ENCODE measurements around the gene KHDC4.

Gene KHDC4

GRCh38 chr1:155968670-155969069, 34.5 kb upstream of the KHDC4 start:
- no peak for DNase-seq

DNA sequence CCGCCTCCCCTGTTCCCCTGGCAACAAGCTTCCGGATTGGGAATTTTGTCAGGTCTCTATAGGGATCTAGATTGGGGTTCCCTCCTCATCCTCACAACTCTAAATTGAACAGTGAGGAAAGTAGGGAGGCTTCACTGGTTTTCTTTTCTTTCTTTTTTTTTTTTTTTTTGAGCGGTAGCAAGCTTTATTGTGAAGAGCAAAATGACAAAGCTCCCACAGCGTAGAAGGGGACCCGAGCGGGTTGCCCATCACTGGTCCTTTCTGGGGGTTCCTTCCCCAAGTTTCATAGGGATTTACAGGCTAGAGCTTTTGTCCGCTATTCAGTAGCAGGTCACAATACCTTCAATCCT, 33.8 kb upstream of the KHDC4 start:
- DNase-seq, result no peak

DNA sequence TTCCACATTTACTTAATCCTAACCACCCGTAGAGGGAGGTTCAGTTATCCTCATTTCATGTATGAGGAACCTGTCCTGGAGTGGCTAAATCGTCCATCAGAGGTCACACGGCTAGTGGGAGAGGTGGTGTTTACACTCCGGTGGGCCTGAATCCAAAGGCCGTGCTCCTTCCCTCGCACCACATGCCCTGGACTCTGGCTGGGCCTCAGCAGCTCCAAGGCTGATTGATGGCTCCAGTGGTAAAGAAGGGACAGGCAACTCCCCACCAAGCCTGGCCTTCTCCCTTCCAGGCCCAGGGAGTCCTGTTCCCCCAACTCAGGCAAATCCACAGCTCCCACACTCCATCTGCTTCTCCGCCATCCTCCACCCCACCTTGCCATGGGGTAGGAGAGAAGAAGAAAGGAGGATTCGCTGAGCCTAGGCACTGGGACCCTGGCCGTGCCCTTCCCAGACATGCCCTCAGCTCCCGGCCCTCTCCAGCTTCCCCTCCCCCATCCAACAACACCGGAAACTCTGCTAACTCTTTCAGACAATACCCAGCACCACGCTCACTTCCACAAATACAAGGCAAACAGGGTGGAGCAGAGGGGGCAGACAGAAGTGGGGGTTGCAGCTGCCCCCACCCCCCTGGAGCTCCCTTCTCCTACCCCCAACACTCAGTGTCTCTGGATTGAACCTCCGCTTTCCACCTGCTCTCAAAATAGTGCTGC, 33.3 kb upstream of the KHDC4 start:
- no peak for DNase-seq

DNA sequence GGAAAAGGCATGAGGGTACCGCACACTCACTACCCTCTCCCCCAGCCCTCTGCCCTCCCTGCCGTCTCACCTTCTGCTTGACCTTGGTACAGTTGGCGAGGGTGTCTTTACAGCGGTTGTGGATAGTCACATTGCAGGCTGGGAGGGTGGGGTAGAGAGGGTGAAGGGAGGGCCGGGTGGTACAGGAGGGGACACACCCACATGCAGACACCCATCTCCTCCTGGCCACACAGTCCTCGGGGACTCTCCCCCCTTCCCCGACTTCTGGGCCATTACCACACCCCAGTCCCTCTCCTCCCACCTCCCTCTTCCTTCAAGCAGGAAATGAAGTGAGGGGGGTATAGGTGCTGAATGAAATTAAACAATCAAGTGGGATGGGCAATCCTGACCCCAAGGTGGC, 32.5 kb upstream of the KHDC4 start:
- DNase-seq, result no peak

DNA sequence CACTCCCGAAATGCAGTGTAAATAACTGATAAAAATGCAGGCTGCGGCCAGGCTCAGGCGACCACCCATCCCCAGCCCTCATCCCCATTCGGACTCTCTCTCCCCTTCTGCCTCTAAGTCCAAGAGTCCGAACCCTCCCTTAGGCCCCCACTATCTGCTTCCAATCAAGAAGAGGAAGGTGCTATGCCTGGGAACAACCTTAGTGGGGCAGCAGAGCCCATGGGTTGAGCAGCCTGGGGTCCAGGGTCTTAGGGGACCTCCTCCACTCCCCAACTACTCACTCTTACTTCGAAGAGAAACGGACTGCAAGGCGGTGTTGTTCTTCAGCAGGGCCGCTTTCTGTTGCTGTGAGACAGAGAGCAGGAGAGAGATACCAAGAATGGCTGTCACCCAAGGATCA, 31.9 kb upstream of the KHDC4 start:
- DNase-seq, result no peak

DNA sequence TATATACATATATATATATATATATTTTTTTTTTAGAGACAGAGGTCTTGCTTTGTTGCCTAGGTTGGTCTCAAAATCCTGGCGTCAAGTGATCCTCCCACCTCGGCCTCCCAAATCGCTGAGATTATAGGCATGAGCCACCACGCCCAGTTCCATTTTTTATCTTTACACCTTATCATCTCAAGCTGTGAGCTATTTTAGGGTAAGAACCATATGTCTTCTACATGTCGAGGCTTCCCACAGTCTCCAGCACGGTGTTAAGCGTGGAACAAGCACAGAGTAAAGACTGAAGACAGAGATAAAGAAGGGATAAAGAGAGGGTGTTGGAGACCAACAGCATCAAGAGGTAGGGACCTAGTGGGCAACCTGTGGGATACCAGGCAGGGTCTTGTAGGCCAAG, 30.0 kb upstream of the KHDC4 start:
- DNase-seq, result no peak

GRCh38 chr1:155962599-155963211, 28.5 kb upstream of the KHDC4 start:
- DNase-seq, result no peak

DNA sequence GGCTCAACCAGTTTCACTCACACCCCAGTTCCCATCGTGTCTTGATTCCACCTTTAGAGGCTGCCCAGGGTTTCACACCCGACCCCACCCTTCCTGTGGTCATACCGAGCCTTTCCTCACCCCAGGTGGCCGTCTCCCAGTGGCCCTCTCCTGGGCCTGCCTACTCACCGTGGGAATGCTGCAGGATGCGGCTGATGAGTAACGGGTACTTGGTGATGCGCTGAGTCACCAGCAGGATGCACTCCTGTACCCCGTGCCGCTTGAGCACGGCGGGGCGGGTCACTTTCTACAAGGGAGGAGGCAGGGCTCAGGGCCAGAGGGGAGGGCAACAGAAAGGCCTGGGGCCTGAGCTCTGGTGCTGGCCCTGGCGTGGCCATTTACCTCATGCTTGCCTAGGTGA, 27.7 kb upstream of the KHDC4 start:
- no peak for DNase-seq

DNA sequence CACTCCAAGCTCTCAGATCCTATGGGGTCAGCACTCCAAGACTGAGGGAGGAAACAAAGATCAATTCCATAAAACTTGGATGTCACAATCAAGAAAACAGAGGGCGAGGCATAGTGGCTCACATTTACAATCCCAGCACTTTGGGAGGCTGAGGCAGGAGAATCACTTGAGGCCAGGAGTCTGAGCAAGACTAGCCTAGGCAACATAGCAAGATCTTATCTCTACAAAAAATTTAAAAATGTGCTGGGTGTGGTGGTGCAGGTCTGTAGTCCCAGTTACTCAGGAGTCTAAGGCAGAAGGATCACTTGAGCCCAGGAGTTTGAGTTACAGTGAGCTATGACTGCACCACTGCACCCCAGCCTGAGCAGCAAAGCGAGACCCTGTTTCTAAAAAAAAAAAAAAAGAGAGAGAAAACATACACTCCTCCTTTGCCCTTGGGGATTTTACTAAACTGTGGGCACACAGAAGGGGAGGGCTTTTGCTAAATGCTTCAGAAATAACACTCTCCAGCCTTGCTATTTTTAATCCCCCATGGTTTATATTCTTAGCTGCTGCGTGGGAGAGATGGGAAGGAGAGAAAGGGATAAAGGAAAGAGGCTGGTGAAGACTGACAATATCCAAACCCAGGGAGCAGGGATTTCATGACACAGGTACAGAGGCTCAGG, 26.0 kb upstream of the KHDC4 start:
- no peak for DNase-seq

GRCh38 chr1:155957411-155957915, 23.2 kb upstream of the KHDC4 start:
- no peak for DNase-seq

DNA sequence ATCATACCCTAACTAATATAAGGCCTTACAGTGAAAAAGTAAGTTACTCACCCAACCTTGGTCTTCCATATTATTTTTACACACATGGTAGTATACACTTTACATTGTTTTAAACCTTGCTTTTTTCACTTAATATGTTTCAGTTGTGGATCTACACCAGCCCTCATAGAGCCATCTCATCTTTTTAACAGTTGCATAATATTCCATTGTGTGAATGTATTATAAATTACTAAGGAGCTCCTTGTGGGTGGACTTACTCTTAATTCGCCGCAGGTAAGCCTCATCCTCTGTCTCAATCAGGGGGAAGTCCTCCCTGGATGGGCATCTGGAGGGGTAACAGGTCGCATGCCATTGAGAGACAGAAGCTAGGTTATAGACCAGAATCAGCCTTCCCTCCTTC, 20.4 kb upstream of the KHDC4 start:
- DNase-seq, result no peak

DNA sequence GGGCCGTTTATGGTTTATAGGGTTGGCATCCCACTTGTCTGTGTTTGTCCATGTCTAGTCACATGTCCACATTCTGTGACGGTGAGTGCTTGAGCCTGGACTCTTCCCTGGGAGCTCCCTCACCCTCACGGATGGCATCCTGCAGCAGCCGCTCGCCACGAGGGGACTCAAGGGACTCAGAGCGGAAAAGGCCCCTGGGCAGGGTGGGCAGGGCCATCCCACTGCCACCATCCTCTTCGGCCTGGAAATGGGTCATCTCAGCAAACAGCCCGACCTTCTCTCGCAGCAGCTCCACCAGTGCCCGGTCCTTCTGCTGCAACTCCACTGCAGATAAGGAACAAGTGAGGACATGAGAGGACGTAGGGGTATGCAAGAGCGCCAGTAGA, 18.3 kb upstream of the KHDC4 start:
- no peak for DNase-seq

DNA sequence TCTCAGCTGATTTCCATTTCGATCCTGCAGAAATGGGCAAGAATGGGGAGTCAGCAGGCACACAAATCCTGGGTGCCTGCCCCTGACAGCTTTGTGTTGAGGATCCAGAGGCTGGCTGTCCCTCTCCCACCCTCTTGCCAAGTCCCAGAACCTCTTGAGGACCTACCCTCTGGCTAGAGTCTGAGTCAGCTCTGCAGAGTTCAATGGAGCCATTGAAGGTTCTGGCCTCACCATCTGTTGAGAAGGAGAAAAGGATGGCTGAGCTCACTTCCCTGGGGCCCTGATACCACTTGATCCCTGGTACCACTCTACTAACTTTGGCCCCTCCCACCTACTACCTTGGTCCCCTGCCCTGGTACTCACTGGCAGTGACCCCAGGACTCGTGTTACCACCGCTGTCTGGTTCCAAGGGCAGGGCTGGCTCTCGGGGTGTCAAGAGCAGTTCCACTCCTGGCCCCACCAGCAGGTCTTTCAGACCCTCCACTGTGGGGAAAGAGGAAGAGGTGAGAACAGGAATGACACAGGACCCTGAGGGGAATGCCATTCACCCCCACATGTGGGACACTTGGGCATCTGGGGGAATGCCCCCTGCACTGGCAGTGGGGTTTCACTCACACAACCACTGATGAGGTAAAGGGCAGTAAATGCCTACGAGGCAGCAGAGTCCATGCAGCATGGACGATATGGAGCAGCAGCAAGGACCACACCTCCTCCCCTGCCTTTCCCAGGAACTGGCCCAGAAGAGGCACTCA, 17.7 kb upstream of the KHDC4 start:
- no peak for DNase-seq

GRCh38 chr1:155950829-155951228, 16.6 kb upstream of the KHDC4 start:
- no peak for DNase-seq

- DNase-seq, result no peak
Measured at GRCh38 chr1:155947741-155948140, 13.5 kb upstream of the KHDC4 start.

DNA sequence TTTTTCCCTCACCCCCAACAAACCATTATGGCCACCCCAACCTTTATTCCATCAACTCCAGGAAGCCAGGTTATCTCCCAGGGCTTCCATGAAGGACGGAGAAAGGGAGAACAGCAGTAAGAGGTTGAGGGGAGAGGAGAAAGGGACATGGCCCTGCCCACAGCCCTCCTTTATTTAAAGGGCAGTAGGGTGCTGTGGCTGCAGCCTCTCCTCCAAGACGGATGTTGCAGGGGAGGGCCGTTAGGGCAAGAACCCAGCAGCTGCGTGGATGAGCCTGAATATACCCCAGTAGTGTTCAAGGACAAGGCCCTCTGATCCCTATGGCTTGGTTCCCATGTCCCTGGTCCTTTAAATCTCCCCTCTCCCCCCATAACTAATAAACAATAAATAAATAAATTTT, 13.1 kb upstream of the KHDC4 start:
- no peak for DNase-seq

DNA sequence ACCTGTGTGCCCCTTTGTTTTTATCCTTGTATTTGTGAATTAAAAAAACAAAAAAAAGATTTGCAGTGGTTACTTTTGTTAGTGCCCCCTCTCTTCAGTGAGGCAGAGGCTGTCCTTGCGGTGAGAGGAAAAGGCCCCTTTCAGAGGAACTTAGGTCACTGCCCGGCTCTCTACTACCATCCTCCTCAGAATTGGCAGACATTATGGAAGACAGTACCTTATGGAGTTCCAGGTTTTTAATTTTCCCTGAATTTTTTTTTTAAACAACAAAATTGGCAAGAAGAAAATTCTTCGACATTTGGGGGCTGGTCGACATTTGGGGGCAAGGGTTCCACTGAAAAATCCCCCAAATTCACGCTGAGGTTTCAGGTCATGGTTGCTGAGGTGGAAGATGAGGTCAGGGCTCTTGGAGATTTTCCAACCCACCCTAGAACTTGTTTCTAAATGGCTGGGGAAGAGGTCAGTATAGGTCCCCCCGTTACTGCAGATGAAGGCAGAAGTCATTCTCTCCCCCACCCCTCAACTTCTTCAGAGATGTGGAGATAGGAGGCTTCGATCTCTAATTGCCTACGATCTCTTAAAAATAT, 12.5 kb upstream of the KHDC4 start:
- DNase-seq, result no peak

- DNase-seq, result no peak
Measured at GRCh38 chr1:155944444-155944799, 10.2 kb upstream of the KHDC4 start.

DNA sequence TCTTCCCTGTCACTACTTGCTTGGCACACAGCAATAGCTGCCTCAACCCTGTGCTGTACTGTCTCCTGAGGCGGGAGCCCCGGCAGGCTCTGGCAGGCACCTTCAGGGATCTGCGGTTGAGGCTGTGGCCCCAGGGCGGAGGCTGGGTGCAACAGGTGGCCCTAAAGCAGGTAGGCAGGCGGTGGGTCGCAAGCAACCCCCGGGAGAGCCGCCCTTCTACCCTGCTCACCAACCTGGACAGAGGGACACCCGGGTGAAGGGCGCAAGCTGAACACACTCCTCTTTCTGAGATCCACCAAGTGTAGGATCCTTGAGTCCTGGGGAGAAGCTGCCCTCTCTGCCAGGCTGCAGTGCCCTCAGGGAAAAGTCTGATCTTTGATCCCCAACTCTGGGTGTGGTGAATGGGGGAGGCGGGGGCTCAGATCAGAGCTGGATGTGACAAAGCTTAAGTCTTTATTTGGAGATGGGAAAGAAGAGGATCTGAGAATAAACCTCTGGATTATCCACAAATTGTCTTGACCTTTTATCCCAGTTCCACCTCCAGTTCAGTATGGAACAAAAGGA, 8.4 kb upstream of the KHDC4 start:
- no peak for DNase-seq

DNA sequence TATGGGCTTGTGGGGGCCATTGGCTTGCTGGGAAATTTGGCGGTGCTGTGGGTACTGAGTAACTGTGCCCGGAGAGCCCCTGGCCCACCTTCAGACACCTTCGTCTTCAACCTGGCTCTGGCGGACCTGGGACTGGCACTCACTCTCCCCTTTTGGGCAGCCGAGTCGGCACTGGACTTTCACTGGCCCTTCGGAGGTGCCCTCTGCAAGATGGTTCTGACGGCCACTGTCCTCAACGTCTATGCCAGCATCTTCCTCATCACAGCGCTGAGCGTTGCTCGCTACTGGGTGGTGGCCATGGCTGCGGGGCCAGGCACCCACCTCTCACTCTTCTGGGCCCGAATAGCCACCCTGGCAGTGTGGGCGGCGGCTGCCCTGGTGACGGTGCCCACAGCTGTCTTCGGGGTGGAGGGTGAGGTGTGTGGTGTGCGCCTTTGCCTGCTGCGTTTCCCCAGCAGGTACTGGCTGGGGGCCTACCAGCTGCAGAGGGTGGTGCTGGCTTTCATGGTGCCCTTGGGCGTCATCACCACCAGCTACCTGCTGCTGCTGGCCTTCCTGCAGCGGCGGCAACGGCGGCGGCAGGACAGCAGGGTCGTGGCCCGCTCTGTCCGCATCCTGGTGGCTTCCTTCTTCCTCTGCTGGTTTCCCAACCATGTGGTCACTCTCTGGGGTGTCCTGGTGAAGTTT, 7.8 kb upstream of the KHDC4 start:
- DNase-seq, result no peak

DNA sequence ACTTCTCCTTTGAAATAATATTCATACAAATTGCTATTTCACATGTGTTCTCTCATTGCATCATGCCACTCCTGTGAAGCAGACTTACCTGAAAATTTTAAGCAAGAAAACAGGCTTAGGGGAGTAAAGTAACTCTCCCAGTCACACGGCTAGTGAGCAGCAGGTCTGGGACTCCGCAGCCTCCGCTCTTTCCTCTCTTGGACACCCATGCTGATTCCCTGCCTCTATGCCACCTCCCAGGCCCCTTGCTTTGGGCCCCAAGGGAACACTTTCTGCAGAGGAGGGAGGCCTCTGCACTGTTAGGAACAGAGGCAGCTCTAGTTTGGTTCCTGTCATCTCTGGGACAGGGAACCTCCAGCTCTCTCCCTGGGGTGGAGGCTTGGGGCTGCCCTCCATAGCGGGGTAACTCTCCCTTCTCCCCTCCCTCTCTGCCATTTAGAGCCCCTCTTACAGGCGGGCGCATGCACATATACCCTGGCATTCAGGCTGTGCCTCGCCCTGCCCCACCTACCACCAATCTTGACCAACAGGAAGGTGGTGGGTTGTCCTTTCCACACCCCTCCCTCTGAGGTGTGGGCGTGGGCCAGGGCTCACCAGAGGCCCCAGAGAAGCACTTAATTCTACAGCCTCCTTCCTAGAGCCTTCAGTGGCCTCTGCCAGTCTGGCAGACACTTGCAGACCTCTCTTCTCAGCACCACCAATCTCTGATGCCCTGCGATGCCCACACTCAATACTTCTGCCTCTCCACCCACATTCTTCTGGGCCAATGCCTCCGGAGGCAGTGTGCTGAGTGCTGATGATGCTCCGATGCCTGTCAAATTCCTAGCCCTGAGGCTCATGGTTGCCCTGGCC, 7.0 kb upstream of the KHDC4 start, which contains the start of gene RXFP4:
Gene RXFP4, plus strand, starts transcription at position 646 of the 852 bp plus-strand sequence. Its CDS starts 72 bp downstream, at position 718.
- DNase-seq, result no peak

Data from activated naive CD4-positive, alpha-beta T cell (primary cell).